ENCODE data around the gene DSG3.

Gene DSG3

GRCh38 chr18:31430554-31430953 is 17.0 kb upstream of the DSG3 start:
- Histone ChIP-seq H3K4me3 (ENCODE audit: low read length) (no peak overlapping the region), H2AFZ (ENCODE audit: low read depth, low read length) (no peak overlapping the region), H3K9me3 (ENCODE audit: insufficient read depth, low read length) (no peaks in the 10 kb centered on the region), H4K20me1 (ENCODE audit: insufficient read depth, low read length) (no peaks in the 10 kb centered on the region), H3K4me2 (ENCODE audit: low read length) (no peak overlapping the region), H3K36me3 (replicated peaks; ENCODE audit: low read depth, low read length) (no peaks in the 10 kb centered on the region), H3K27me3 (ENCODE audit: low read depth, low read length) (no peaks in the 10 kb centered on the region), H3K4me1 (ENCODE audit: low read length) (peaks cover 11% of the 10 kb centered on the region; the same call in 1 of the 2 replicates), H3K79me2 (ENCODE audit: low read length) (no peaks in the 10 kb centered on the region), H3K9ac (ENCODE audit: low read length) (no peak overlapping the region), H3K27ac (ENCODE audit: low read length) (no peak overlapping the region)
- TF ChIP-seq CTCF (IDR thresholded peaks at IDR 0.05; ENCODE audit: low read depth, low read length) (no peak), EZH2phosphoT487 (IDR thresholded peaks at IDR 0.05; ENCODE audit: low read depth) (no peak)

GRCh38 chr18:31432316-31432715 is 15.2 kb upstream of the DSG3 start:
- TF ChIP-seq EZH2phosphoT487 (IDR thresholded peaks at IDR 0.05; ENCODE audit: low read depth), result no peak
- TF ChIP-seq CTCF (IDR thresholded peaks at IDR 0.05; ENCODE audit: low read depth, low read length), result no peak
- H3K9me3 ChIP-seq (ENCODE audit: insufficient read depth, low read length), result no peaks in the 10 kb centered on the region
- H2AFZ ChIP-seq (ENCODE audit: low read depth, low read length), result no peak overlapping the region
- no peak overlapping the region for H3K9ac ChIP-seq (ENCODE audit: low read length)
- H3K4me1 ChIP-seq (ENCODE audit: low read length), result peaks cover 11% of the 10 kb centered on the region; the same call in 1 of the 2 replicates
- no peak overlapping the region for H3K27ac ChIP-seq (ENCODE audit: low read length)
- no peak overlapping the region for H3K4me2 ChIP-seq (ENCODE audit: low read length)
- no peak overlapping the region for H3K4me3 ChIP-seq (ENCODE audit: low read length)
- H3K27me3 ChIP-seq (ENCODE audit: low read depth, low read length), result no peaks in the 10 kb centered on the region
- H3K36me3 ChIP-seq (replicated peaks; ENCODE audit: low read depth, low read length), result no peaks in the 10 kb centered on the region
- H4K20me1 ChIP-seq (ENCODE audit: insufficient read depth, low read length), result no peaks in the 10 kb centered on the region
- H3K79me2 ChIP-seq (ENCODE audit: low read length), result no peaks in the 10 kb centered on the region

DNA sequence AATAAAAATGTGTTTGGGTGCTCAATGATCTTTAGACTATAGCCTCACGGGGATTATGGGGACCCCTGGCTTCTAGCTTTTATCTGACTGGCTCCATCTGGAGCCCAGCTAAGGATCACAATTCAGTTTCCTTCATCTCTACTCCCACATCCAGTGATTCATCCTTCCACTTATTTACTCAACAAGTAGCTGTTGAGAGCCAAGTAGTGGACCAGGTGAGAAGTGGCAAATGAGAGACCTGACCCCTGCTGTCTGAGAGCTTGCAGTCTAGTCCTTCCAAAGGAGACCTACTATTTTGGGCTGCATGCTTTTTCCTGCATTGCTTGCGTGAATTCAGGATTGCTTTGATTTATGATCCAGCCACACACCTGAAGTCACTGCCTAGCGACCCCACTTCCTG is 10.7 kb upstream of the DSG3 start:
- no peak overlapping the region for H3K4me2 ChIP-seq (ENCODE audit: low read length)
- H3K9me3 ChIP-seq (ENCODE audit: insufficient read depth, low read length), result no peaks in the 10 kb centered on the region
- H4K20me1 ChIP-seq (ENCODE audit: insufficient read depth, low read length), result no peaks in the 10 kb centered on the region
- no peak overlapping the region for H3K9ac ChIP-seq (ENCODE audit: low read length)
- no peaks in the 10 kb centered on the region for H3K36me3 ChIP-seq (replicated peaks; ENCODE audit: low read depth, low read length)
- H3K4me3 ChIP-seq (ENCODE audit: low read length), result no peak overlapping the region
- no peak overlapping the region for H3K27ac ChIP-seq (ENCODE audit: low read length)
- no peak overlapping the region; the same call in 1 of the 2 replicates for H2AFZ ChIP-seq (ENCODE audit: low read depth, low read length)
- H3K27me3 ChIP-seq (ENCODE audit: low read depth, low read length), result no peaks in the 10 kb centered on the region
- TF ChIP-seq EZH2phosphoT487 (IDR thresholded peaks at IDR 0.05; ENCODE audit: low read depth), result no peak
- no peak for TF ChIP-seq CTCF (IDR thresholded peaks at IDR 0.05; ENCODE audit: low read depth, low read length)
- H3K79me2 ChIP-seq (ENCODE audit: low read length), result no peaks in the 10 kb centered on the region
- no peaks in the 10 kb centered on the region for H3K4me1 ChIP-seq (ENCODE audit: low read length)

DNA sequence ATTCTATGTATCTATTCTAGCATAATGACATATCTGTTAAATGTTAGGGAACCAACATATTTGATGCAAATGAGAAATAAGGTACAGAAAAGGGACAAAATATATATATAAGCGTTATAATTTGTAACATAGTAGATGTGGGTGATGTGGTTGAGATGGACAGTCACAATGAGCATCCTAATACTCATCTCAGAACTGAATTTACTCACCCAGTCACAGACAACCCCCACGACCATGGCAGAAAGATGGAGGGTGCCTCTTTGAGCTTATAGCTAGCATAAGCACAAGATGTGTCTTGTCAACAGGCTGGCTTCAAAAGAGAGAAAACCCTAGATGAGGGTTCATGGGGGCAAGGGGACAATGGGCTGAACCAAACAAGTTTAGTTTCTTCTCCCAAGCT is 9.1 kb upstream of the DSG3 start:
- Histone ChIP-seq H3K27me3 (ENCODE audit: low read depth, low read length) (no peaks in the 10 kb centered on the region), H3K4me1 (ENCODE audit: low read length) (no peaks in the 10 kb centered on the region), H3K36me3 (replicated peaks; ENCODE audit: low read depth, low read length) (no peaks in the 10 kb centered on the region), H3K4me3 (ENCODE audit: low read length) (no peak overlapping the region), H3K9ac (ENCODE audit: low read length) (no peak overlapping the region), H4K20me1 (ENCODE audit: insufficient read depth, low read length) (no peaks in the 10 kb centered on the region), H2AFZ (ENCODE audit: low read depth, low read length) (no peak overlapping the region), H3K9me3 (ENCODE audit: insufficient read depth, low read length) (no peaks in the 10 kb centered on the region), H3K27ac (ENCODE audit: low read length) (no peak overlapping the region), H3K4me2 (ENCODE audit: low read length) (no peak overlapping the region), H3K79me2 (ENCODE audit: low read length) (no peaks in the 10 kb centered on the region)
- no peak for TF ChIP-seq EZH2phosphoT487 (IDR thresholded peaks at IDR 0.05; ENCODE audit: low read depth)
- no peak for TF ChIP-seq CTCF (IDR thresholded peaks at IDR 0.05; ENCODE audit: low read depth, low read length)

Measured in OCI-LY3 (cell line).